ENCODE measurements around the gene CRIP1. TPM values are rescaled to one million over a fixed set of nuclear protein-coding genes. Genes with fewer than 3 reads are reported as not detected.

Gene CRIP1
- total and polyA plus RNA-seq, 7 experiments from 2014 or later, result 94.4 to 787 (median 303) TPM

- H3K36me3 Mint-ChIP-seq, result no peaks in the 10 kb centered on the region
- H3K4me3 ChIP-seq (ENCODE audit: low read length), result no peak overlapping the region
- H3K36me3 ChIP-seq (ENCODE audit: control insufficient read depth in 2 of 3, insufficient read depth in 3 of 3, low read length in 3 of 3), result no peaks in the 10 kb centered on the region
- ChIA-PET CTCF (no interaction called here), POLR2A (no interaction called here)
- ATAC-seq, result no peak
- H3K27me3 ChIP-seq (ENCODE audit: control insufficient read depth in 2 of 2, insufficient read depth in 2 of 2, low read length in 2 of 2), result no peaks in the 10 kb centered on the region
- H3K4me1 Mint-ChIP-seq, result peaks cover 0 to 8% (median 5%) of the 10 kb centered on the region in 7 donors
- no peak for DNase-seq
- no peaks in the 10 kb centered on the region for H3K9me3 ChIP-seq (ENCODE audit: control insufficient read depth in 2 of 3, low read length in 3 of 3)
- H3K4me3 Mint-ChIP-seq, result no peak overlapping the region
- no peak overlapping the region for H3K27ac Mint-ChIP-seq
- H3K27me3 Mint-ChIP-seq, result peaks cover 11 to 23% (median 12%) of the 10 kb centered on the region in 5 donors
- intact Hi-C loops (cut with micrococcal nuclease), result no loop called here
- peaks cover 0 to 2% (median 0%) of the 10 kb centered on the region in 11 donors for H3K9me3 Mint-ChIP-seq
- H3K4me1 ChIP-seq (ENCODE audit: control insufficient read depth in 2 of 2, insufficient read depth in 2 of 2, low read length in 2 of 2), result no peaks in the 10 kb centered on the region
- H3K27ac ChIP-seq (ENCODE audit: low read depth, low read length), result no peak overlapping the region
Observed at GRCh38 chr14:105503935-105504692, 17.4 kb downstream of the CRIP1 start.

DNA sequence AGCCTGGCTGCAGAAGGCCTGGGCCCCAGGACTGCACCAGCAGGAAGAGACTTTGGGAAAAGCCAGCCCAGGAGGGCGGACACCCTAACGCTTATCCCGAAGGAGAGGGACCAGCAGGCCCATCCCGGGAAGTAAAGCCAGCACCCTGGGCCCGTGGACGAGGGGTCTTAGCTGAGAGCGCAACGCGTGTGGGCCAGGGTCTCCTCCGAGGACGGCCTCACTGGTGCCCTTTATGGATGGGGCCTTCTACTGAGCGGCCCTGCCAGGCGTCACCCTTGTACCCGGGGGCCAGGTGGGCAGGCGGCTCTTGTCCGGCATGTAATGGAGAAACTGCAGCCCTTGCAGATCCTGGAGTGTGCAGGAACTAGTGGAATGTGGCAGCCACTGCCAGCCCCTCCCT is 18.4 kb downstream of the CRIP1 start:
- no peak overlapping the region for H3K27ac ChIP-seq (ENCODE audit: low read depth, low read length)

DNA sequence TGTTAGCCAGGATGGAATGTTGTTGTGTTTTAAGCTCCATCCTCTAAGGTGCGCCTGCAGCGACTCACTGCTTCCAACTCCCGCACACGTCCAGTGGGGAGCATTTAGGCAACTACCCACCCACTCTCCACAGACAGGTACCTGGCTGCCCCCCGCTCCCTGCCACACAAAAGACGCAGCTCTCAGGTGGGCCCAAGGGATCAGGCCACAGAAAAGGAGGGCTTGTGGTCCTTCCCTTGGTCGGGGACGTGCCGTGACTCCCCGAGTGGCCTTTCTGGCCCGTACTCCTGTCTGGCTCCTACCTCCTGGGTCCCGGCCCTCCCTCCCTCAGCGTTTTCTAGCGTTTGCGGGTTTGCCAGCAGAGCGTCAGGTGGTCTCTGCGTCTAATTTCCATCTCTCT is 20.6 kb downstream of the CRIP1 start:
- Mint-ChIP-seq H3K36me3 (no peaks in the 10 kb centered on the region), H3K27me3 (peaks cover 14 to 33% (median 18%) of the 10 kb centered on the region in 5 donors), H3K4me1 (peaks cover 0 to 8% (median 5%) of the 10 kb centered on the region in 7 donors), H3K4me3 (no peak overlapping the region), H3K9me3 (peaks cover 0 to 2% (median 0%) of the 10 kb centered on the region in 11 donors), H3K27ac (no peak overlapping the region)
- no peak for DNase-seq
- ATAC-seq, result no peak
- Histone ChIP-seq H3K27ac (ENCODE audit: low read depth, low read length) (no peak overlapping the region), H3K4me1 (ENCODE audit: control insufficient read depth in 2 of 2, insufficient read depth in 2 of 2, low read length in 2 of 2) (no peaks in the 10 kb centered on the region), H3K4me3 (ENCODE audit: low read length) (no peak overlapping the region), H3K27me3 (ENCODE audit: control insufficient read depth in 2 of 2, insufficient read depth in 2 of 2, low read length in 2 of 2) (no peaks in the 10 kb centered on the region), H3K36me3 (ENCODE audit: control insufficient read depth in 2 of 3, insufficient read depth in 3 of 3, low read length in 3 of 3) (no peaks in the 10 kb centered on the region), H3K9me3 (ENCODE audit: control insufficient read depth in 2 of 3, low read length in 3 of 3) (no peaks in the 10 kb centered on the region)
- CTCF ChIA-PET, result no interaction called here
- intact Hi-C loops (cut with micrococcal nuclease), result no loop called here
- POLR2A ChIA-PET, result no interaction called here

More for the DNA sequence above, 18.4 kb downstream of the CRIP1 start:
- Histone ChIP-seq H3K4me3 (ENCODE audit: low read length) (no peak overlapping the region), H3K9me3 (ENCODE audit: control insufficient read depth in 2 of 3, low read length in 3 of 3) (no peaks in the 10 kb centered on the region), H3K4me1 (ENCODE audit: control insufficient read depth in 2 of 2, insufficient read depth in 2 of 2, low read length in 2 of 2) (no peaks in the 10 kb centered on the region), H3K36me3 (ENCODE audit: control insufficient read depth in 2 of 3, insufficient read depth in 3 of 3, low read length in 3 of 3) (no peaks in the 10 kb centered on the region), H3K27me3 (ENCODE audit: control insufficient read depth in 2 of 2, insufficient read depth in 2 of 2, low read length in 2 of 2) (no peaks in the 10 kb centered on the region)
- Mint-ChIP-seq H3K4me3 (no peak overlapping the region), H3K27me3 (peaks cover 11 to 23% (median 12%) of the 10 kb centered on the region in 5 donors), H3K36me3 (no peaks in the 10 kb centered on the region), H3K27ac (no peak overlapping the region), H3K9me3 (peaks cover 0 to 2% (median 0%) of the 10 kb centered on the region in 11 donors), H3K4me1 (peaks cover 0 to 8% (median 5%) of the 10 kb centered on the region in 7 donors)
- CTCF ChIA-PET, result no interaction called here
- no peak for ATAC-seq
- POLR2A ChIA-PET, result interaction anchor here (0.6 kb wide), 1 partner anchor 35 kb away, joined by 3 read pairs; no protein-coding TSS in a partner anchor
- intact Hi-C loops (cut with micrococcal nuclease), result no loop called here
- no peak for DNase-seq

GRCh38 chr14:105508069-105508468 is 21.4 kb downstream of the CRIP1 start:
- no peak overlapping the region for H3K27ac ChIP-seq (ENCODE audit: low read depth, low read length)
- H3K4me3 ChIP-seq (ENCODE audit: low read length), result no peak overlapping the region
- peaks cover 0 to 7% (median 5%) of the 10 kb centered on the region in 7 donors for H3K4me1 Mint-ChIP-seq
- no peaks in the 10 kb centered on the region for H3K4me1 ChIP-seq (ENCODE audit: control insufficient read depth in 2 of 2, insufficient read depth in 2 of 2, low read length in 2 of 2)
- no peaks in the 10 kb centered on the region for H3K36me3 ChIP-seq (ENCODE audit: control insufficient read depth in 2 of 3, insufficient read depth in 3 of 3, low read length in 3 of 3)
- intact Hi-C loops (cut with micrococcal nuclease), result no loop called here
- peaks cover 0 to 2% (median 0%) of the 10 kb centered on the region in 11 donors for H3K9me3 Mint-ChIP-seq
- H3K36me3 Mint-ChIP-seq, result peaks cover 0 to 3% (median 0%) of the 10 kb centered on the region in 5 donors
- H3K9me3 ChIP-seq (ENCODE audit: control insufficient read depth in 2 of 3, low read length in 3 of 3), result no peaks in the 10 kb centered on the region
- H3K27ac Mint-ChIP-seq, result no peak overlapping the region
- DNase-seq (no peak), ATAC-seq (no peak)
- CTCF ChIA-PET, result interaction anchor here (0.6 kb wide), 1 partner anchor 579 kb away, joined by 4 read pairs; no protein-coding TSS in a partner anchor
- no peak overlapping the region for H3K4me3 Mint-ChIP-seq
- POLR2A ChIA-PET, result no interaction called here
- H3K27me3 Mint-ChIP-seq, result peaks cover 14 to 40% (median 22%) of the 10 kb centered on the region in 5 donors
- H3K27me3 ChIP-seq (ENCODE audit: control insufficient read depth in 2 of 2, insufficient read depth in 2 of 2, low read length in 2 of 2), result no peaks in the 10 kb centered on the region

DNA sequence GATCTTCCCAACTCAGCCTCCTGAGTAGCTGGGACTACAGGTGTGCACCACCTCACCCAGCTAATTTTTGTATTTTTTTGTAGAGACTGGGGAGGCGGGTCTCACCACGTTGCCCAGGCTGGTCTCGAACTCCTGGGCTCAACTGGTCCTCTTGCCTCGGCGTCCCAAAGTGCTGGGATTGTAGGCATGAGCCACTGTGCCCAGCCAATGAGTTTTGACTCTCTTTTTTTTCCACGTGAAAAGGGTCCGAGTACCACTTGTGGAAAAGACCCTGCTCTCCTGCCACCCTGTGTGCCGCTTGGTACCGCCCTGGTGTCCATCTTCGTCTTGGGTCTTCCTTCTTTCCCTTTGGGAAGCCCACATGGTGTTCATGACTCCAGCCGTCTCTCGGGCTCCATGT is 21.9 kb downstream of the CRIP1 start:
- Histone ChIP-seq H3K9me3 (ENCODE audit: control insufficient read depth in 2 of 3, low read length in 3 of 3) (no peaks in the 10 kb centered on the region), H3K27me3 (ENCODE audit: control insufficient read depth in 2 of 2, insufficient read depth in 2 of 2, low read length in 2 of 2) (no peaks in the 10 kb centered on the region), H3K4me1 (ENCODE audit: control insufficient read depth in 2 of 2, insufficient read depth in 2 of 2, low read length in 2 of 2) (no peaks in the 10 kb centered on the region), H3K4me3 (ENCODE audit: low read length) (no peak overlapping the region), H3K27ac (ENCODE audit: low read depth, low read length) (no peak overlapping the region), H3K36me3 (ENCODE audit: control insufficient read depth in 2 of 3, insufficient read depth in 3 of 3, low read length in 3 of 3) (no peaks in the 10 kb centered on the region)
- POLR2A ChIA-PET, result no interaction called here
- DNase-seq (no peak), ATAC-seq (no peak)
- Mint-ChIP-seq H3K4me3 (no peak overlapping the region), H3K9me3 (peaks cover 0 to 2% (median 0%) of the 10 kb centered on the region in 11 donors), H3K36me3 (peaks cover 0 to 3% (median 0%) of the 10 kb centered on the region in 5 donors), H3K27ac (no peak overlapping the region), H3K27me3 (peaks cover 14 to 44% (median 22%) of the 10 kb centered on the region in 5 donors), H3K4me1 (peaks cover 0 to 7% (median 5%) of the 10 kb centered on the region in 7 donors)
- CTCF ChIA-PET, result no interaction called here
- intact Hi-C loops (cut with micrococcal nuclease), result no loop called here

- H3K4me3 ChIP-seq (ENCODE audit: low read length), result no peak overlapping the region
- ATAC-seq, result no peak
- no peaks in the 10 kb centered on the region for H3K4me1 ChIP-seq (ENCODE audit: control insufficient read depth in 2 of 2, insufficient read depth in 2 of 2, low read length in 2 of 2)
- intact Hi-C loops (cut with micrococcal nuclease), result no loop called here
- H3K9me3 Mint-ChIP-seq, result peaks cover 0 to 3% (median 0%) of the 10 kb centered on the region in 11 donors
- peaks cover 25 to 73% (median 38%) of the 10 kb centered on the region in 5 donors for H3K27me3 Mint-ChIP-seq
- no peak for DNase-seq
- H3K4me3 Mint-ChIP-seq, result no peak overlapping the region
- H3K4me1 Mint-ChIP-seq, result no peaks in the 10 kb centered on the region
- no peaks in the 10 kb centered on the region for H3K27me3 ChIP-seq (ENCODE audit: control insufficient read depth in 2 of 2, insufficient read depth in 2 of 2, low read length in 2 of 2)
- H3K27ac Mint-ChIP-seq, result no peak overlapping the region
- POLR2A ChIA-PET, result no interaction called here
- H3K36me3 Mint-ChIP-seq, result peaks cover 0 to 5% (median 3%) of the 10 kb centered on the region in 5 donors
- H3K27ac ChIP-seq (ENCODE audit: low read depth, low read length), result no peak overlapping the region
- CTCF ChIA-PET, result interaction anchor here (0.6 kb wide), 1 partner anchor 67 kb away, joined by 3 read pairs; no protein-coding TSS in a partner anchor
- H3K36me3 ChIP-seq (ENCODE audit: control insufficient read depth in 2 of 3, insufficient read depth in 3 of 3, low read length in 3 of 3), result no peaks in the 10 kb centered on the region
- no peaks in the 10 kb centered on the region for H3K9me3 ChIP-seq (ENCODE audit: control insufficient read depth in 2 of 3, low read length in 3 of 3)
Observed at GRCh38 chr14:105517096-105517495, 30.4 kb downstream of the CRIP1 start.

Measured in naive thymus-derived CD4-positive, alpha-beta T cell (primary cell).